ENCODE measurements around the gene CTNNA1.
"Not testable (repeated sequence)": the region's sequence is repeated elsewhere in the genome, so short reads cannot be mapped to it uniquely, and the experiment has no call there.

The CTNNA1 gene

GRCh38 chr5:138709202-138709601, 44.0 kb upstream of the CTNNA1 start:
- TF ChIP-seq CTCF (IDR thresholded peaks at IDR 0.05; ENCODE audit: insufficient read depth, low read depth, low read length, missing control alignments) = no peak
- H3K4me3 ChIP-seq (ENCODE audit: low read length) = no peak overlapping the region
- no peak for DNase-seq (ENCODE audit: low read depth)

GRCh38 chr5:138711087-138711486, 42.1 kb upstream of the CTNNA1 start:
- no peak overlapping the region for H3K4me3 ChIP-seq (ENCODE audit: low read length)
- no peak for DNase-seq (ENCODE audit: low read depth)
- no peak for TF ChIP-seq CTCF (IDR thresholded peaks at IDR 0.05; ENCODE audit: insufficient read depth, low read depth, low read length, missing control alignments)

- H3K4me3 ChIP-seq (ENCODE audit: low read length) = no peak overlapping the region
- DNase-seq (ENCODE audit: low read depth) = no peak
- TF ChIP-seq CTCF (IDR thresholded peaks at IDR 0.05; ENCODE audit: insufficient read depth, low read depth, low read length, missing control alignments) = no peak
Measured at GRCh38 chr5:138711811-138712210, 41.4 kb upstream of the CTNNA1 start.

- H3K4me3 ChIP-seq (ENCODE audit: low read length) = no peak overlapping the region
- TF ChIP-seq CTCF (IDR thresholded peaks at IDR 0.05; ENCODE audit: insufficient read depth, low read depth, low read length, missing control alignments) = no peak
- no peak for DNase-seq (ENCODE audit: low read depth)
Measured at GRCh38 chr5:138712324-138712723, 40.9 kb upstream of the CTNNA1 start.

GRCh38 chr5:138712791-138713190, 40.4 kb upstream of the CTNNA1 start:
- no peak for TF ChIP-seq CTCF (IDR thresholded peaks at IDR 0.05; ENCODE audit: insufficient read depth, low read depth, low read length, missing control alignments)
- H3K4me3 ChIP-seq (ENCODE audit: low read length) = no peak overlapping the region
- no peak for DNase-seq (ENCODE audit: low read depth)

- no peak for DNase-seq (ENCODE audit: low read depth)
- H3K4me3 ChIP-seq (ENCODE audit: low read length) = no peak overlapping the region
- no peak for TF ChIP-seq CTCF (IDR thresholded peaks at IDR 0.05; ENCODE audit: insufficient read depth, low read depth, low read length, missing control alignments)
Measured at GRCh38 chr5:138713247-138713646, 40.0 kb upstream of the CTNNA1 start.

GRCh38 chr5:138714694-138715093, 38.5 kb upstream of the CTNNA1 start:
- no peak overlapping the region for H3K4me3 ChIP-seq (ENCODE audit: low read length)
- DNase-seq (ENCODE audit: low read depth) = no peak
- TF ChIP-seq CTCF (IDR thresholded peaks at IDR 0.05; ENCODE audit: insufficient read depth, low read depth, low read length, missing control alignments) = no peak

GRCh38 chr5:138715931-138716432, 37.2 kb upstream of the CTNNA1 start:
- H3K4me3 ChIP-seq (ENCODE audit: low read length); DNase-seq (ENCODE audit: low read depth): not testable (repeated sequence)

Data from epithelial cell of esophagus (primary cell).